HUES6 (cell line): ENCODE results near the gene MAML2.

ENCODE experiments used
- H3K27ac ChIP-seq: 2 replicates; pipeline ENCODE4 v1.7.0; 2013; ENCODE audit warnings: low read depth, mild to moderate bottlenecking, low read length, inconsistent platforms
- H3K27me3 ChIP-seq: 2 replicates; pipeline ENCODE4 v1.6.1; 2013; ENCODE audit warnings: low read length; ENCODE audit not compliant: control insufficient read depth, insufficient read depth
- H3K36me3 ChIP-seq: 2 replicates; pipeline ENCODE4 v1.6.1; 2013; ENCODE audit warnings: low read length; ENCODE audit not compliant: control insufficient read depth, insufficient read depth
- H3K4me1 ChIP-seq: 2 replicates; pipeline ENCODE4 v1.6.1; 2013; ENCODE audit warnings: low read length; ENCODE audit not compliant: control insufficient read depth, insufficient read depth
- H3K4me3 ChIP-seq: 2 replicates; pipeline ENCODE4 v1.5.1; 2013; ENCODE audit warnings: low read depth, low read length
- H3K9ac ChIP-seq: one replicate; pipeline ENCODE4 v1.6.1; 2013; ENCODE audit warnings: mild to moderate bottlenecking, low read length
- H3K9me3 ChIP-seq: 2 replicates; pipeline ENCODE4 v1.6.1; 2013; ENCODE audit warnings: low read depth, low read length; ENCODE audit not compliant: control insufficient read depth, insufficient read depth

MAML2 gene

GRCh38 chr11:96015906-96016565 is 327.0 kb downstream of the MAML2 start:
- no peaks in the 10 kb centered on the region for H3K9me3 ChIP-seq
- H3K27me3 ChIP-seq: no peaks in the 10 kb centered on the region
- H3K36me3 ChIP-seq: no peaks in the 10 kb centered on the region
- no peak overlapping the region for H3K9ac ChIP-seq
- H3K4me3 ChIP-seq: no peak overlapping the region
- peaks cover 58% of the 10 kb centered on the region for H3K4me1 ChIP-seq
- H3K27ac ChIP-seq: peak overlapping the region; percentile 58; the same call in 1 of the 2 replicates

DNA sequence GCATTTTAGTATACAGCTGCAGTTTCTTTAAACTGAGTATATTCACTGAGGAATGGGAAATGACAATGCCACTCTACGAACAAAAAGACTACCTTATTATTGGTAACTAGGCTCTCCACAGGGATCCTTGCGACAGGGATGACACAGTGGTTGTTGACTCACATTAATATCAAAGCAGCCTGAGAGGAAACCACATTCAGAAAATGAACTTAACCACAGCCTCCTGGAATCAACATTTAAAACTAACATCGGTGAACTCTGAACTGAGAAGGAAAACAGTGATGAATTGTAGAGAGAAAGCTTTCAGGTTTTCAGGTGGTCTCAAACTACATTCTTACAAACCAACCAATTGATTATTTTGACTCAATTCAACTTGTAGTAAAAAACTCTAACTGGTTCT is 328.8 kb downstream of the MAML2 start:
- peak overlapping the region; percentile 24 for H3K9ac ChIP-seq
- peak overlapping the region; percentile 20; the same call in 1 of the 2 replicates for H3K27ac ChIP-seq
- H3K4me1 ChIP-seq: peaks cover 55% of the 10 kb centered on the region
- no peaks in the 10 kb centered on the region for H3K27me3 ChIP-seq
- no peak overlapping the region for H3K4me3 ChIP-seq
- no peaks in the 10 kb centered on the region for H3K36me3 ChIP-seq
- no peaks in the 10 kb centered on the region for H3K9me3 ChIP-seq

DNA sequence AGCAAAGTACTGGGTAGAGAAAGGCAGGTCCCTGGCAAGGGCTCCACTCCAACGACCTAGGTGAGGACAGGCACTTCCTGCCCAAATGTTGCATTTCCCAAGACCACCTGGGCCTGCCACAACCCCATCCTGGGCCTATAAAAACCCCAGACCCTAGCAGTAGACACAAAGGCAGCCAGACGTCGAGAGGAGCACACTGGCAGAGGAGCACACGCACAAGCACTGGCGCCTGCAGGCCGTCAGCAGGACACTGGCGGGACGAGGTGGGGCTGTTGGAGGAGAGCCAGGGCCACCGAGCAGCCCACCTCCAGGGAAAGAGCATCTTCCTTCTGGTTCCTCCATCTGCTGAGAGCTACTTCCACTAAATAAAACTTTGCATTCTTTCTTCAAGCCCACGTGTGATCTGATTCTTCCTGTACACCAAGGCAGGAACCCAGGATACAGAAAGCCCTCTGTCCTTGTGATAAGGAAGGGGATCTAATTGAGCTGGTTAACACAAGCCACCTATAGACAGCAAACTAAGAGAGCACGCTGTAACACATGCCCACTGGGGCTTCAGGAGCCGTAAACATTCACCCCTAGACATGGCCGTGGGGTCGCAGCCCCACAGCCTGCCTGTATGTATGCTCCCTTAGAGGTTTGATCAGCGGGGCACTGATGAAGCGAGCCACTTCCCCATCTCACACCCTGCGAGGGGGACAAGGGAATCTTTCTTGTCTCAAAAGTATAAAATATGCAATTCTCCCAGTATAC is 329.4 kb downstream of the MAML2 start:
- Histone ChIP-seq H3K36me3 (no peaks in the 10 kb centered on the region), H3K9ac (peak overlapping the region; percentile 24), H3K27ac (peak overlapping the region; percentile 1; the same call in 1 of the 2 replicates), H3K4me3 (no peak overlapping the region), H3K27me3 (no peaks in the 10 kb centered on the region), H3K9me3 (no peaks in the 10 kb centered on the region), H3K4me1 (peaks cover 61% of the 10 kb centered on the region)

- Histone ChIP-seq H3K4me3 (no peak overlapping the region), H3K27me3 (no peaks in the 10 kb centered on the region), H3K4me1 (peaks cover 59% of the 10 kb centered on the region), H3K27ac (peak overlapping the region; percentile 78; the same call in 1 of the 2 replicates), H3K36me3 (no peaks in the 10 kb centered on the region), H3K9me3 (no peaks in the 10 kb centered on the region), H3K9ac (peak overlapping the region; percentile 53)
Observed at GRCh38 chr11:96012086-96012824, 330.7 kb downstream of the MAML2 start.

DNA sequence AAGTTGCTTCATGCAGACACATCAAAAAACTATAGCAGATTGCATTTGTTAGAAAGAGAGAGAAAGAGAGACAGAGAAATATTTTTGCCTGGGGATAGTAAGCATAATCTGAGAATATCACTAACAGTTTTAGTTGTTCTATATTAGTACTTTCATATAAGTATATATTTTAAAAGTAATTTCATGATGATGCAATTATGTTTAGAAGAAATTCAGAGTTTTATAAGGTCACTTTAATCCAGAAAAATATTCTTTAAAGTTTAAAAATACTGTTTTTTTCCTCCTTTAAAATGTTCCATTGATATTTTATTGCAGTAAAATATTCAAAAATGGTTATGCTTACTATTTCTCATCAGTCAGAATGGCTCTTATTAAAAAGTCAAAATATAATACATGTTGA is 332.3 kb downstream of the MAML2 start:
- H3K9me3 ChIP-seq: no peaks in the 10 kb centered on the region
- no peak overlapping the region for H3K4me3 ChIP-seq
- no peak overlapping the region for H3K9ac ChIP-seq
- no peaks in the 10 kb centered on the region for H3K36me3 ChIP-seq
- no peak overlapping the region for H3K27ac ChIP-seq
- H3K27me3 ChIP-seq: no peaks in the 10 kb centered on the region
- peaks cover 53% of the 10 kb centered on the region for H3K4me1 ChIP-seq

DNA sequence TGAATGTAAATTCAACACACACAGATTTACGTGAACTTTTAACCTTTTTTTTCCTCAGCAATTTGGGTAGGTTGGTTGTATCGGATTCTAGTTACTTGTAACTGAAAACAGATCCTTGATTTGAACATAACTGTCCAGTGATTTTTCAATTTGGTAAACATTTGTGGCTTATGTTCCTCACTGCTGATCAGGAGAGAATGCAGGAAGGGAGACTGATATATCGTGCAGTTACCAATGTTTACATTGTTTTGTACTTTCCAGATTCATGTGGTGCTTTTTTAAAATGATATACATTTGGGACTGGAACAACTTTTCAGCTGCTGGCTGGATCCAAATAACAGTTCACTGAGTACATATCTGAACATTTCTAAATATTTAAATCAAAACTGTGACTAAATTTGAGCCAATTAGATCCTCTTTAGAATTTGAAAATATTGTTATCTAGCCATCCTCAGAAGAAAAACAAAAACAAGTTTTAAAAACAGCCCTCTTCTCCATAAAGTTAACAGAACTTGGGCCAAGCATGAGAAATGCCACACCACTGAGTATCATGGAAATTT is 334.8 kb downstream of the MAML2 start:
- Histone ChIP-seq H3K9ac (no peak overlapping the region), H3K4me3 (no peak overlapping the region), H3K27ac (no peak overlapping the region), H3K4me1 (peaks cover 33% of the 10 kb centered on the region), H3K9me3 (peaks cover 3% of the 10 kb centered on the region; the same call in 1 of the 2 replicates), H3K36me3 (no peaks in the 10 kb centered on the region), H3K27me3 (no peaks in the 10 kb centered on the region)

DNA sequence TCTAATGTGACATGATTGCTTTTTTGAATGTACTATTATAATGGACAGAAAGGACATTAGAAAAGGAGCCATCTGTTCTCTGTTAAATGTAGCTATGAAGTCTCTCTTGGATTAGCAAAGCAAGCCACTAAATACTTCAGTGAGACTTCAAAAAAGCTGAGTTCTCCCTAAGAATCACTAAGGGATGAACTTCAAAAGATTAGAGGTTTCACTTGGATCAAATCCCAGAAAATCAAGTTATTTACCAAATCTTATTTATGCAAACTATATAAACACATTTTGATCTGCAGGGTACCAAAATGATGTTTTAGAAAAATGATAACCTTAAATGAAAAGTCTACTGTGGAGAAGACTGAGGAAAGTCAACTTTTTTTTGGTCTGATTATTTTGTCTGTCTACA is 337.0 kb downstream of the MAML2 start:
- Histone ChIP-seq H3K36me3 (no peaks in the 10 kb centered on the region), H3K9me3 (peaks cover 3% of the 10 kb centered on the region; the same call in 1 of the 2 replicates), H3K4me1 (peaks cover 18% of the 10 kb centered on the region), H3K4me3 (no peak overlapping the region), H3K9ac (no peak overlapping the region), H3K27ac (no peak overlapping the region), H3K27me3 (no peaks in the 10 kb centered on the region)

DNA sequence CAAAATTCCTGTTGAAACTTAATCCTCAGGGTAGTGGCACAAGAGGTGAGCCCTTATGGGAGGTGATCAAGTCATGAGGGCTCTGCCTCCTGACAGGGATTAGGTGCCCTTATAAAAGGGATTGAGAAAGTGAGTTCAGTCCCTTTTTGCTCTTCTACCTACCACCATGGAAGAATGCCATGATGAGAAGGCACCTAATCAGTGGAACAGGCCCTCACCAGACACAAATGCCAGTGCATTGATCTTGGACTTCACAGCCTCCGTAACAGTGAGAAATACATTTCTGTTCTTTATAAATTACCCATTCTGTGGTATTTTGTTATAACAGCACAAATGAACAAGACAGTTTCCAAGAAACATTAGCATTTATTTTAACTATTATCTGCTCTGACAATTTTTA is 338.1 kb downstream of the MAML2 start:
- no peaks in the 10 kb centered on the region for H3K36me3 ChIP-seq
- H3K4me1 ChIP-seq: peaks cover 21% of the 10 kb centered on the region
- no peak overlapping the region for H3K4me3 ChIP-seq
- peaks cover 3% of the 10 kb centered on the region; the same call in 1 of the 2 replicates for H3K9me3 ChIP-seq
- H3K27ac ChIP-seq: no peak overlapping the region
- no peak overlapping the region for H3K9ac ChIP-seq
- H3K27me3 ChIP-seq: no peaks in the 10 kb centered on the region

GRCh38 chr11:96002754-96003290 is 340.2 kb downstream of the MAML2 start:
- Histone ChIP-seq H3K4me3 (no peak overlapping the region), H3K9me3 (peaks cover 3% of the 10 kb centered on the region; the same call in 1 of the 2 replicates), H3K27me3 (no peaks in the 10 kb centered on the region), H3K4me1 (peaks cover 14% of the 10 kb centered on the region), H3K27ac (no peak overlapping the region), H3K36me3 (no peaks in the 10 kb centered on the region), H3K9ac (no peak overlapping the region)

DNA sequence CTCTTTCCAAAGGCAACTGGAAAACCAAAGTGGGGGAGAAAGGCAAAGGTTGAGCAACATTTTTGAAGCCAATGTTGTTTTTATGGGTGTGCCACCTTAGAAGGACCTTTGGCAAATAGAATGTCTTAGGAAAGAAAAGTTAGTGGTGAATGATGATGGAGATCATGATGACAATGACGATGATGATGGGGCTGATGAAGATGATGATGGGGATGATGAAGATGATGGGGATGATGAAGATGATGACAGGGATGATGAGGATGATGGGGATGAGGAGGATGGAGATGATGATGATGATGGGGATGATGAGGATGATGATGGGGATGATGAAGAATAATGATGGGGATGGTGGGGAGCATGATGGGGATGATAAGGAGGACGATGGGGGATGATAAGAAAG is 340.7 kb downstream of the MAML2 start:
- no peak overlapping the region for H3K27ac ChIP-seq
- H3K9ac ChIP-seq: no peak overlapping the region
- H3K9me3 ChIP-seq: peaks cover 3% of the 10 kb centered on the region; the same call in 1 of the 2 replicates
- peaks cover 14% of the 10 kb centered on the region for H3K4me1 ChIP-seq
- no peaks in the 10 kb centered on the region for H3K27me3 ChIP-seq
- H3K4me3 ChIP-seq: no peak overlapping the region
- no peaks in the 10 kb centered on the region for H3K36me3 ChIP-seq
